PFSK-1 (cell line): ENCODE measurements around the gene IPO5.

Experiments used
- SIN3A ChIP-seq: IDR thresholded peaks from 2 replicates; pipeline ENCODE4 v1.6.1; 2012; ENCODE audit warnings: mild to moderate bottlenecking, low read length, moderate library complexity, borderline replicate concordance; ENCODE audit not compliant: insufficient read depth
- TAF1 ChIP-seq: IDR thresholded peaks from 2 replicates; pipeline ENCODE4 v1.6.1; 2012; ENCODE audit warnings: low read length, control low read depth, borderline replicate concordance; ENCODE audit not compliant: insufficient read depth
- TF ChIP-seq, protein P1 (sequence below), 2 experiments: IDR thresholded peaks; 2 replicates each; pipeline versions ENCODE4 v1.6.1 to v1.8.0; 2011 to 2012; ENCODE audit warnings: low read depth in 2 of 2, low read length in 2 of 2, control low read depth in 1 of 2, inconsistent platforms in 1 of 2, mild to moderate bottlenecking in 1 of 2, moderate library complexity in 1 of 2; ENCODE audit not compliant: insufficient read depth in 1 of 2

DNA sequence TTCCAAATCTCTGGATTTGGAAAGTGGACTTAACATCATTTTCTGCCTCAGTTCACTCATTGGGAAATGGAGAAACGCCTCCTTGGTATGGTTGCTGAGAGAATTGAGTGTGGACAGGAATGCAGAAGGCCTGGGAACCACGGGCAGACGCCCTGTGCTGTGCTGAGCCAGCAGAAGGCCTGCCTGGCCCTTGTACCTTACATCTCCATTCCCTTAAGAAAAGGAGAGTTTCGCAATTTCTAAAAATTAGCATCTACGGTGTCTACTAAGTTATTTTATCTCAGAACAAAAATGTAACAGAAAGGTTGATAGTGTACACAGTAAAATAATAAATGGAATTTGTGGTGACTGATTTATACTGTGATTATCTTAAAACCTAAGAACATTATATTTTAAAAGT lies 78.7 kb downstream of the IPO5 start:
- no peak for TF ChIP-seq TAF1
- TF ChIP-seq, protein P1, sequence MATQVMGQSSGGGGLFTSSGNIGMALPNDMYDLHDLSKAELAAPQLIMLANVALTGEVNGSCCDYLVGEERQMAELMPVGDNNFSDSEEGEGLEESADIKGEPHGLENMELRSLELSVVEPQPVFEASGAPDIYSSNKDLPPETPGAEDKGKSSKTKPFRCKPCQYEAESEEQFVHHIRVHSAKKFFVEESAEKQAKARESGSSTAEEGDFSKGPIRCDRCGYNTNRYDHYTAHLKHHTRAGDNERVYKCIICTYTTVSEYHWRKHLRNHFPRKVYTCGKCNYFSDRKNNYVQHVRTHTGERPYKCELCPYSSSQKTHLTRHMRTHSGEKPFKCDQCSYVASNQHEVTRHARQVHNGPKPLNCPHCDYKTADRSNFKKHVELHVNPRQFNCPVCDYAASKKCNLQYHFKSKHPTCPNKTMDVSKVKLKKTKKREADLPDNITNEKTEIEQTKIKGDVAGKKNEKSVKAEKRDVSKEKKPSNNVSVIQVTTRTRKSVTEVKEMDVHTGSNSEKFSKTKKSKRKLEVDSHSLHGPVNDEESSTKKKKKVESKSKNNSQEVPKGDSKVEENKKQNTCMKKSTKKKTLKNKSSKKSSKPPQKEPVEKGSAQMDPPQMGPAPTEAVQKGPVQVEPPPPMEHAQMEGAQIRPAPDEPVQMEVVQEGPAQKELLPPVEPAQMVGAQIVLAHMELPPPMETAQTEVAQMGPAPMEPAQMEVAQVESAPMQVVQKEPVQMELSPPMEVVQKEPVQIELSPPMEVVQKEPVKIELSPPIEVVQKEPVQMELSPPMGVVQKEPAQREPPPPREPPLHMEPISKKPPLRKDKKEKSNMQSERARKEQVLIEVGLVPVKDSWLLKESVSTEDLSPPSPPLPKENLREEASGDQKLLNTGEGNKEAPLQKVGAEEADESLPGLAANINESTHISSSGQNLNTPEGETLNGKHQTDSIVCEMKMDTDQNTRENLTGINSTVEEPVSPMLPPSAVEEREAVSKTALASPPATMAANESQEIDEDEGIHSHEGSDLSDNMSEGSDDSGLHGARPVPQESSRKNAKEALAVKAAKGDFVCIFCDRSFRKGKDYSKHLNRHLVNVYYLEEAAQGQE (IDR thresholded peaks at IDR 0.05; ENCODE audit: insufficient read depth in 1 of 2, low read depth in 2 of 2, low read length in 2 of 2) = no peak
- TF ChIP-seq SIN3A = no peak
